Stimulated activated naive CD4-positive, alpha-beta T cell treated with Interleukin-2 at 50 U/mL for 16 hours (primary cell): ENCODE results near the gene ARIH1.
"Not testable (repeated sequence)": the region's sequence is repeated elsewhere in the genome, so short reads cannot be mapped to it uniquely, and the experiment has no call there.

ENCODE experiments used
- DNase-seq: peaks from one replicate; lab custom pipeline; 2025; lab: John Stamatoyannopoulos, UW

The ARIH1 gene

GRCh38 chr15:72608084-72608483, 134.0 kb downstream of the ARIH1 start:
- DNase-seq: not testable (repeated sequence)

- DNase-seq: no peak
Measured at GRCh38 chr15:72609862-72610261, 135.7 kb downstream of the ARIH1 start.

- DNase-seq: not testable (repeated sequence)
Measured at GRCh38 chr15:72612324-72612723, 138.2 kb downstream of the ARIH1 start.

- no peak for DNase-seq
Measured at GRCh38 chr15:72614810-72615532, 140.8 kb downstream of the ARIH1 start.

GRCh38 chr15:72615533-72616233, 141.6 kb downstream of the ARIH1 start:
- DNase-seq: not testable (repeated sequence)

- DNase-seq: no peak
Measured at GRCh38 chr15:72616491-72617210, 142.5 kb downstream of the ARIH1 start.

GRCh38 chr15:72623854-72624253, 149.7 kb downstream of the ARIH1 start:
- DNase-seq: not testable (repeated sequence)

GRCh38 chr15:72626153-72626552, 152.0 kb downstream of the ARIH1 start:
- DNase-seq: not testable (repeated sequence)

GRCh38 chr15:72628249-72629067, 154.3 kb downstream of the ARIH1 start:
- DNase-seq: not testable (repeated sequence)

- not testable (repeated sequence) for DNase-seq
Measured at GRCh38 chr15:72629068-72629570, 155.0 kb downstream of the ARIH1 start.

GRCh38 chr15:72636519-72637282, 162.6 kb downstream of the ARIH1 start:
- DNase-seq: not testable (repeated sequence)

- not testable (repeated sequence) for DNase-seq
Measured at GRCh38 chr15:72639759-72640483, 165.8 kb downstream of the ARIH1 start.

GRCh38 chr15:72642271-72642670, 168.1 kb downstream of the ARIH1 start:
- not testable (repeated sequence) for DNase-seq

- not testable (repeated sequence) for DNase-seq
Measured at GRCh38 chr15:72648631-72649253, 174.6 kb downstream of the ARIH1 start.
